RKO (cell line): ENCODE results near the gene SLC9A8.
A peak's percentile ranks its signal among the peaks of the same experiment; 100 is the strongest.
"Not testable (repeated sequence)": the region's sequence is repeated elsewhere in the genome, so short reads cannot be mapped to it uniquely, and the experiment has no call there.

Experiments
- DNase-seq: peaks from one replicate; pipeline ENCODE4 v3.0.0-alpha.2; 2016; ENCODE audit warnings: low spot score

Gene SLC9A8

DNA sequence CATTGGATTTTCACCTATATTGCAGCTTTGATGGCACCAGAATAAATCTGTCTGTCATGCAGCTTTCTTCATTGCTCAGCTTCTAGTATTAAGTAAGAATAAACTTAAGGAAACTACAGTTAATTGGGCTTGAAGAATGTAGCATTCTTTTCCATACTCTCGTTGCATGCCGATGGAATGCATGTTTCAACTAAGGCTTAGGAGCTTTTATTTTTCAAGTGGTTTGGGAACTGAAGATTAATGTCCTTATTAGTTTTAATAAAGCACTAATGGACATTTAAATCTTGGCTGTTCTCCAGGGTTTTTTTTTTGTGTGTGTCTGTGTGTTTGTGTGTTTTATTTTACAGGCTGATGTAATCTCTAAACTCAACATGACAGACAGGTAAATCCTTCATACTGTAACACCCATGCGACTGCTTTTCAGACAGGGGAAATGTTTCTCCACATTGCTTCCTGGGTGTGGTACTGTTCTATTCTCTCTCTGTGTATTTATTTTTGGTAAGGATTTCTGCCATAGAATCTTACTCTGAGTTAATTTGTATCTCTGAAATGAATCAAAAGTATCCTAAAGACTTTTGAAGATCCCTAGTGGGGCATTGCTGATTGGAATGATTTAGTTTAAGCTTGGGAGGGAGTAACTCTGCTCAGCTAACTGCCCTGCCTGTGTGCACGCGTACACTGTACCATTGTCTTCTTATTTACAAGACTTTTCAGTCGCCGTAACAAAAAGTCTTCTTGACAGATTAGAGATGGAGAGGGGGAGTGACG is 38.0 kb downstream of the SLC9A8 start:
- no peak for DNase-seq

DNA sequence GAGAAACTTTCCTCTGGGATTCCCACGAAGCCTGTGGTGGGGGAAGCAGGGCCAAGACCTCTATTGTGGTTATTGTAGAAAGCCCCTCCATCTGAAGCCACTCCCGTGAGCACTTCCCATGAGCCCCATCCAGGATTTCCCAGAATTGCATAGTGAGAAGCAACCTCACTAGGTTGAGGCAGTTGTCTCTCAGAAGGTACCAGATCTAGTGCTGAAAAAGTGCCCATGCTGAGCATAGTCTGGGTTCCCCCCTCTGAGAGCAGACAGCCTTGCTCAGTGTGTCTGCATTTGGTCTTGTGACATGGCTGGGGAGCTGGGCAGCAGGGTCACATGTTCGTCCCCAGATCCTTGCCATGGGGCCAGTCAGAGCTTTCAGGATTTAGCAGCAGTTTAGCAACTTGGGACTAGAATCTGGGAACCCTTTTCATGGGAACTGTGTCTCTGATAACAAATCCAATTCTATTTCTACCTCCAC is 38.6 kb downstream of the SLC9A8 start:
- no peak for DNase-seq

DNA sequence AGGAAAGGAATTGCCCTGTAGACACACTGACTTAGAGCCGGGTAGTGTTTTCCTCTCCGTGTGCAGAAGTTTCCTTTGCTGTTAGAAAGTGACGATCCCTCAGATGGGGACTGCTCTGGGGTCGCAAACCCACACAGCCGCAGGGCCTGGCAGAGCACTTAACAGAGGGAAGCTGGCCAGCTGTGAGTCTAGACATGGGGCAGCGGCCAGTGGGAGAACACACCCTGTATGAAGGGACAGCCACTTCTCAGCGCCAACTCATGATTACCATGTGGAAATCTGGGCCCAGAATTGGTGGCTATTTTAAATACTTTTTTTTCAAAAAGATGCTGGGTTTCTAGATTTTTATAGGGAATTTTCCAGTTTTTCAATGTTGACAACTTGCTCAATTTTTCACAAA is 39.4 kb downstream of the SLC9A8 start:
- no peak for DNase-seq

DNA sequence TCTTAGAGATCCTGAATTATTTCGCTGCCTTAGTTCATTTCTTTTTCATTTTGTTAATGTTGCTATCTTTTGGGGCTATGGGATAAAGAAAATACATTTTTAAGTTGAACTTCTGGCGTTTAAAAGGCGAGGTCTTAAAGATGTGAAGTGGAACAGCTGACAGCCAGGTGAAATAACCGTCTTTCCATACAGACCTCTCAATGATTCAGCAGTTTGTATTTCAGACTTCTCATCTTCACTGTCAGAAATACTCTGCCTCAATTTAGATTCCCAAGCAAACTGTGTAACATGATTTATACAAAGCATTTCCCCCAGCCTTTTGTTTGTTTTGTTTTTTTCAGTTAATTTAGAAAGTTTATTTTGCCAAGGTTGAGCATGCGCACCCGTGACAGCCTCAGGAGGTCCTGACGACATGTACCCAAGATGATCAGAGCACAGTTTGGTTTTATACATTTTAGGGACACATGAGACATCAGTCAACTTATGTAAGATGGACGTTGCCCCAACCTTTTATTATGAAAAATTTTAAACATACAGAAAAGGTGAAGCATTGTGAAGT is 40.0 kb downstream of the SLC9A8 start:
- DNase-seq: no peak

DNA sequence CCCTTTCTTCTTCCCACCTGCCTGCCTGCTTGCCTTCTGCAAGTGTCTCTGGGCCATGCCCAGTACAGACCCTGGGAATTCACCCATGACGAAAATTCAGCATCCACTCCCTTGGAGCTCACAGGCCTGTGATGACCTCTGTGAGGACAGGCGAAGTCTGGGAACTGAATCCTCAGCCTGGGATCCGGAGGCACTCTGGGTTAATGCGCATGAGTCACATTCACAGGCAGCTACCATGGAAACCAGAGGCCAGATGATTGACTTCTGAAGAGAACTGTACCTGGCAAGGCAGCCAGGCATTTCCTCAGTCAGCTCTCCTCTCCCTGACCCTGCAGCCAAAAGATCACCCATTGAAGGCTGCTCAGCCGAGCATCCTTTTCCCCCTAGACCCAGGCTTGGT is 41.0 kb downstream of the SLC9A8 start:
- DNase-seq: peak; percentile 41

DNA sequence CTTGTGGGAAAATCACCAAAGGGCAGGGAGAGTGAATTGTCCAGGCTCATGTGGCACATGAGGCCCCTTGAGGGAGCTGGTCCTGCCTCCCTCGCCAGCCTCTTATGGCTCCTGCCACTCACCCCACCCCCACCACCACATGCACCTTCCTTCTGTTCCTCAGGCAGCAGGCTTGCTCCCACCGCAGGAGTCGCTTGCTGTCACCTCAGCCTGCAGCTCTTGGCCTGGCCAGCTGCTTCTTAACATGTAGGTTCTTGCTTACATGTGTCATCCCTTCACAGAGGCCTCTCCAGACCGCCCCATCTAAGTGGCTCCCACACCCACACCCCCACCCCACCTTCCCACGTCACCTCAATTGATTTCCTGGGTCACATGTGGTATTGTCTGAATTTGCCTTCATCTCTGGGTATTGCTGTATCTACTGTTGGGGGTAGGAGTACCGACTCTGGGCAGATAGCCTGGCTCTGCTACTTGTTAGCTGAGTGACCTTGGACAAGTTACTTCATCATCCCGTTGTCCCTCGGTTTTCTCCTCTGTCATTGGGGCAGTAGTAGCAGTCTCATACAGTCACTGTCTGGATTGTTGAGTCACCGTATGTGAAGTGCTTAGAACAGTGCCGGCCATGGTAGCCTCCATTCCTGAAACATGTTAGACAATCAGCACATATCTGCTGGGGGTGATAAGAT is 41.7 kb downstream of the SLC9A8 start:
- no peak for DNase-seq

DNA sequence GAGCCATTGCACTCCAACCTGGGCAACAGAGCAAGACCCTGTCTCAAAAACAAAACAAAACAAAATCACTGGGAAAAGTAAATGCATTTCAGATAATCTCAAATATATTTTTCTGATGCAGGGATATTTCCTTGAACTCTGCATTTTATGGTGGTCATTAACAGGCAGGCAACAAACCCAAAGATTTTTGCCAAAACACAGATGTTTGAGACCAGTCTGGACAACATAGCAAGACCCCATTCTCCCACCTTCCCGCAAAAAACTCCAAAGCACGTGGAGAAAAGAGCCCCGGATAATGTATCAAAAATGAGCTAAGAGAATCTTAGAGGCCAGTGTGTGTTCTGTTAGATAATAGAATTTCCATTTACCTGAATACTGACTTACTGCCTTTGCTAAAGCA is 44.3 kb downstream of the SLC9A8 start:
- no peak for DNase-seq

DNA sequence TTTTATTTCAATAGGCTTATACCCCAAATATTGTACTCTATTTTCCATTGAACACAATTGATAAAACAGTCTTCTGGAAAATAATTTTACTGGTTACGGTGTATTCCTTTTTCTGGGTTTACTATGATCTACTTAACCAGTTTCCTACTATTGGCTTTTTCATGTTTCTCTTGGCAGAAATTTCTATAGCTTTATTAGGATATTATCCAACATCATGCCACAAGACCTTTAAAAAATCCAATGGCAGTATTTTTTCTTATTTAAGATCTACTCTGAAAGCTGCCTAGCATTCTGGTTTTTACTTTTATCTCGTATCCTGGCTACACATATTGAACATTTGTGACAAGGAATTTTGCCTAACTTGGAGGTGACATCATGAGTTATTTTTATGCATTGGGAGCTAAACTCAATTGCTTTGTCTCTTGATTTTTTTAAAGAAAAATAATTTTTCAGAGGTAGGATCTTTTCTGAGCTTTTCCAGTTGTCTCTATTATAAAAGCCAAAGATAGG is 45.5 kb downstream of the SLC9A8 start:
- no peak for DNase-seq

DNA sequence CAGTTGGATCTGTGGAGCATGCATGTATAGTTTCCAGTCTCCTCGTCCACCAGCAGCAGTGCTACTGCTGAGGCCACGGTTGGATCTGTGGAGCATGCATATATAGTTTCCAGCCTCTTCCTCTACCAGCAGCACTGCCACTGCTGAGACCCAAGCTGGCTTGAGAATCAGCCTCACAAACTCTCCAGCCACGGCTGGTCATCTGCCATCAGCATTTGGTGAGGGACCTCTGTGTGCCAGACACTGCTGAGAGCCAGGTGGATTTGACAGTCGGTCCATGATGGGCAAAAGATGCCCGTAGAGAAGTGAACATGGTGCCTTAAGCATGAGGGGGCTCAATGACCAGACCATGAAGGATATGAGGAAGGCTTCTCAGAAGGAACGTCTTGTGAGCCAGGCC is 46.4 kb downstream of the SLC9A8 start:
- DNase-seq: no peak

DNA sequence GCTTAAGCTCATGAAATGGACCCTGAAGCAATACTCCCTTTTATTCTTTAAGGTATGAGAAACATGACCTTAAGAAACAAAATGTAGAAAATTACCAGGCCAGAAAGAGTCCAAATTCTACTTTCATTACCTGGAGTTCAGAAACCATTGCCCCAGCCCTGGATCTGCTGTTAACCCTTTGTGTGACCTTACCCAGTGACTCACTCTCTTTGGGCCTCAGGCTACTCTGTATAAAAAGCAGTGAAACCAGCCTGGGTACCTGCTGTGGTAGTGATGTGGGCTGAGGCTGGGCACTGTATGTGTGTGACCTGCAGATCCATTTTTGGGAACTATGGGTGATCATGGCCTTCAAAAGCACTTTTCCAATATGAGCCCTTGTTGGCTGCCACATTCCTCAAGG is 47.2 kb downstream of the SLC9A8 start:
- DNase-seq: no peak

DNA sequence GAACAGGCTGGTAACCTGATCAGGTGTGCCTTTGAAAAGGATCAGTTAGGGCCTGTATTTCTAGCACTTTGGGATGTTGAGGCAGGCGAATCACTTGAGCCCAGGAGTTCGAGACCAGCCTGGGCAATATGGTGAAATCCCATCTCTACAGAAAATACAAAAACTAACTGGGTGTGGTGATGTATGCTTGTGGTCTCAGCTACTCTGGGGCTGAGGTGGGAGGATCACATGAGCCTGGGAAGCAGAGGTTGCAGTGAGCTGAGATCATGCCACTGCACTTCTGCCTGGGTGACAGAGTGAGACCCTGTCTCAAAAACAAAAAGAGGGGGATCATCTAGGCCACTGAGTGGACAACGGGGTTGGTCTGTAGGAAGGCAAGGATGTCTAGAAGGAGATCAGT is 48.6 kb downstream of the SLC9A8 start:
- not testable (repeated sequence) for DNase-seq

DNA sequence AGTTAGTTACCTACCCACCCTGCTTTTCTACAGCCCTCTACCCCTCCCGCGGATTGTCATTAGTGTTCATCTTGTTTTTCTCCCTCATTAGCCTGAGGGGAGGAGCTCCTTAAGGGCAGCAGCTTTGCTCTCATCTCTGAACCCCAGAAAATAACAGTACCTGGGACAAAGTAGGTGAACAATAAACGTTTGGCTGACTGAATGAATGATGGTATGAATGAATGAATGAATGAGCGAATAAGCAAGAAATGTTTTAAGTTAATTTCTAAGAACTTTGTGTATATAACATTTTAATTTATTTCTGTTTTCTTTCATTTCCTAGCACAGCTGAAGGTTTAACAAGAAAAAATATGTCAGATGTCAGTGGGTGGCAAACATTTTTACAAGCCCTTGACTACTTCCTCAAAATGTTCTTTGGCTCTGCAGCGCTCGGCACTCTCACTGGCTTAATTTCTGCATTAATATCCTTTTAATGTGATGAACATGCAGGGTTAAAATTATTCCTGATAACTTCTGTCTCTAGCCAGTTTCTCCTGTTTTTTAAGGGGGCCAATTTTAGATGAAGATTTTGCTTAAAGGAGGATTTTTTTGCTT is 50.1 kb downstream of the SLC9A8 start:
- no peak for DNase-seq

DNA sequence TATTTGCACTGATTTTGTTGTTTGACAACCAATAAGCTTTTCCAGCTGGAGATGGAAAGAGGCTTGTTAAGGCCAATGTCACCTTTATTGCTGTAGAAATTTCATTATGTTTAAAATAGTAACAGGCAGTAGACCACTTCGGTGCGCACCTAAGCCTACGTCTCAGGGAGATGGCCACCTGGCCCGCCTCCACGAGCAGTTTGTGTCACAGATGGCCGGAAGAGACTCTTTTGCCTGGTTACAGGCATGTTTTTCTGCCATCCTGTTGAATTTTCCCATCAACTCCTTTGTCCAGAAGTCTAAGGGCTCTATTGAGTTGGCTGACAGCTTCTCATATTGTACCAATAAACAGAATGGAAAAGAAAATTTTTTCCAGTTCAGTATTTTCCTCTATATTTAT is 51.0 kb downstream of the SLC9A8 start:
- no peak for DNase-seq

DNA sequence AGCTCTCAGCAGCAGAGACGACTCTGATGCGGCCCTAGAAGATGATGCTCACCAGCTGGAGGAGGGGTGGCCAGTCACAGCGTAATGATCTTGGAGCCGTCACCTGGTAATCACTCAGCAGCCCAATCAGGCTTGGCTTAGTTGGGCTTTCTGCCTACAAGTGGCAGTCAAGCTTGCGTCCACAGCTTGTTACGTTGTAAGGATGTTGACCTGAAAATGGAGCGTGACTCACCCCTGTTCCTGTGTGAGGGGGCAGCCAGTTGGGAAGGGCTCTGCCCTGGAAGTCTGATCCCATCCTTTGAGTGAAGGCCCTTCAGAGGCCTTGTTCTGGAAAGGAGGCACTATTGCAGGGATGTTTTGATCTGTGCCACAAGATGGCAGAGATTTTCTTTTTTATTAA is 52.9 kb downstream of the SLC9A8 start:
- DNase-seq: no peak

DNA sequence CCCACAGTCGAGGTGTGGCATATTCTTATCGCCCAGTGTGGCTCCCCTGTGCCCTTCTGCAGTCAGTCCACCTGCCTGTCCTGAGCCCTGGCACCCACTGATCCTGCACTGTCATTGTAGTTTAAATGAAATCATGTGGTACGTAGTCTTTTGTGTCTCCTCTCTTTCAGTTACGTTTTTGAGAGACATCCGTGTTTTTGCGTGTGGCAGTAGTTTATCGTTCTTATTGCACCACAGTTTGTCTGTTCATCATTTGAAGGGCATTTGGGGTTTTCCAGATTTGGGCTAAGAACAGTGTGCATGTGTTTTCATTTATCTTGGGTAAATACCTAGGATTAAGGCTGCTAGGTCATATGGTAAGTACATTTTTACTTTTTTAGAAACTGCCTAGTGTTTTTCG is 53.4 kb downstream of the SLC9A8 start:
- no peak for DNase-seq

DNA sequence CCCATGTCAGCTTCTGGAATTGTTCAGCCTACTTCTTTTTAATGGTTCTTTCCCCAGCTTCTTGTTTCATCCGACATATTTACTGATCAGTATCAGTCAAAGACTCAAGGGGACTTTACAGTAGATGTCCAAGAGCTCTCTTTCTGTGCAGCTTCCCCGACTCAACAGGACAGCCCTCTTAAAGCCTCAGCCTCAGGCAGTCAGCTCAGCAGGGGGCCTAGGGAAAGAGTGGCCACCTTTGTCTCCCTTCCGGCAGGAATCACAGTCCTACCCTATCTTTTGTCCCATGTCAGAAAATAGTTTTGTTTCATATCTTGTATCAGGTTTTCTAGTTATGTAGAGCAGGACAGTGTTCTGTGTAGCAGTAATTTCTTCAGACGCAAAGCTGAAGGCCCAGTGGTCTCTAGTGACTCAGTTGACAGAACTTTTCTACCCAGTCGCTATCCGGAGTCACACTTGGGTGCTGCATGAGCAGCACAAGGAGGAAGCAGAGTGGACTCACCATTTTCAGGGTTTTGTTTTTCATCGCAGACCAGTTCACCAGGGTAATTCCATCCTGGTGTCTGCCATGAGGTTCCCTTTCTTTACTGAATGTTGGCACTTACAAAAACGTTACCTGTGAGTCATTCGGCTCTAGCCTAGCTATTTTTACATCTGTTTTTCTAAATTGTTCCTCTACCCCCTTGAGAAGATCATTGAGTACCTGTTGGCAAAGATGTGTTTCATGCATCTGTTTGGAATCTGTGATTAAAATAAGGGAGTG is 55.0 kb downstream of the SLC9A8 start:
- no peak for DNase-seq

DNA sequence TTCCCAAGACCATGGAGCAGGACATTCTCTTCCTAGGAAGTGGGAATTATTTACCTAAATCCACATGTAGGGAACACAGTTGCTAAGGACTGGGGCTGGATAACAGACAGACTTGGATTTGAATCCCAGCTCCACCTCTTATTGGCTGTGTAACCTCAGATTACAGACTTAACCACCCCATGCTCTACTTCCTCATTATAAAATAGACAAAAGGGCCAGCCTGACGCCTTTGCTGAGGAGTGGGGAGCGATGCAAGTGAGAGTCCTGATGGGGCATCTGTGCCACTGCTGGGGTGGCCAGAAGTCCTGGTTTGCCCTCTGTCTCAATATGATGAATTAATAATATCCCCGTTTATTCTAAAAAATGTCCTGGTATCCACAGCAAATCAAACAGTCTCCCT is 55.9 kb downstream of the SLC9A8 start:
- no peak for DNase-seq

DNA sequence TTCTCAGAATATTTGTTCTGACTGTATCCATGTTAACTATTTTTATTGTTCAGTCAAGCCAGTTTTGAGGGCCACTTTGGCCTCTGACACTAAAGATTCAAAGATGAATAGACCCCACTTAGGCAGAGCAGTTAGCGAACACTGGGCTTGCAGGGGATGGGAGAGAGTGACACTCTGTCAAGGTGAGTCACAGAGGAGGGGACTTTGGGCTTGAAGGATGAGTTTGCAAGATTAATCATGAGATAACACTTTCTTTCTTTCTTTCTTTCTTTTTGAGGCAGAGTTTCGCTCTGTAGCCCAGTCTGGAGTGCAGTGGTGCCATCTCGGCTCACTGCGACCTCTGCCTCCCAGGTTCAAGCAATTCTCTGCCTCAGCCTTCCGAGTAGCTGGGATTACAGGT is 56.3 kb downstream of the SLC9A8 start:
- DNase-seq: no peak

DNA sequence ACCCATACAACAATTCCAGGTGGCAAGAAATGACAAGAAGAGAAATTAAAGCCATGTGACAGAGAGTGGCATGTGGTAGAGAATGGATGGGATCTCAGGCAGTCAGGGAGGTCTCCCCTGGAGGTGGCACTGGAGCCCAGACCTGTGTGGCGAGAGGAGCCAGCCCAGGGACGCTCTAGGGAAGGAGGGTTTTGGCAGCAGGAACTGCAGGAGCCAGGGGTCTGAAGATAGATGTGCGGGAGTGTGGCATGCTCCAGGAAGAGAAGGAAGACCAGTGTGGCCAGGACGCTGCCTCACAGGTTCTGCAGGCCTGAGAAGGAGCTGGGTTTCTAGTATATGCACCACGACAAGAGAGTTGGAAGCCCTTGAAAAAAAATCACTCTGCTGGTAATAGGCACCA is 57.6 kb downstream of the SLC9A8 start:
- DNase-seq: no peak

DNA sequence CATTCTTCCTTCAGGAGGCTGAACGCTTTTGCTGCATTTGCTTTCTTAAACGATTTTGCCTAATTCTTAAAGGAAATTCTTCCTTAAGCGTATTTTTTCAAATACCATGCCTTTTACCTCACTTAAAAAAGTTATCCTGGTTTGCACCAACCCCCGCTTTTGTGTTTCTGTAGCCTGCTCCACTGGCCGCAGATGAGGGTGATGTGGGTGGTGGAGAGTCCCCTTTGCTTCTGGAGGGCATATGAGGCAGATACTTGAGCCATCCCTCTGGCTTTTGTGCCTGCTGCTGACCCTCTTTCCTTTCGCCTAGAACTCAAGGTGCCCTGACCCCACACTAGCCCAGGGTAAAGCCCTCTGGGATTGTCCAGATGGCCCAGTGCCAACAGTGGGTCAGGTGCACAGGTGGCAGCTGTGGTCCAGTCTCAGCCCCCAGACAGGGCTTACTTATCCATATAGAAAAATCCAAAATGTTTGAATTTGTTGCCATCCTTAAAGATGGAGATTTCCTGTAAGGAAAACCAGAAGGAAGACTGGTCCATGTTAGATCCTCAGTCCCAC is 58.8 kb downstream of the SLC9A8 start:
- DNase-seq: no peak

DNA sequence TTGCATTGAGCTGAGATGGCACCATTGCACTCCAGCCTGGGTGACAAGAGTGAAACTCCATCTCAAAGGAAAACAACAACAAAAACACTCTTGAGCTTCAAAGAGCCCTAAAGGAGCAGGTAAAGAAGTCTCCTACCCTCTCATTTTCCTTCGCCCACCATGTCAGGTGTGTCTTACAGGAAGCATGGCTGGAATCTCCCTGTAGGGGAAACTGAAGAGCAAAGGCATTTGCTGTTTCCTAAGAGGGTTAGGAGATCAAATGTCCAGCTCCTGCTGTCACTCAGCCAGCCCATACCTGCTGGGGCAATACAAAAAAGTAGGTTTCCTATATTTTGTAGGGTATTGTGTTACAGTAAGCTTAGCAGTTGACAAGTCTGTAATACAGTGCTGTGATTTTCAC is 59.4 kb downstream of the SLC9A8 start:
- no peak for DNase-seq

DNA sequence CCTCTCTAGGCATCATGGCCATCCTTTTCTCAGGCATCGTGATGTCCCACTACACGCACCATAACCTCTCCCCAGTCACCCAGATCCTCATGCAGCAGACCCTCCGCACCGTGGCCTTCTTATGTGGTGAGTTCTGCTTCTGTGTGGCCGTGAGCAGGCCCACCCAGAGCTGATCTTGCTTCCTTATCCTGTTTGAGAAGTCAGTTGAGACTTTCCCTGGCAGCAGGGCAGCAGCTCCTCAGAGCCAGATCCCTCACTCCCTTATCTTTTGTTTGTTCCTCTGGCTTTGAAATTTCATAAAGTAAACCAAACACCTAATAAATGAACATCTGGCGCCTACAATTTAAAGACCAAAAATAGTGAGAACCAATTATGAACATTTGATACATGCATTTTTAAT is 62.1 kb downstream of the SLC9A8 start:
- DNase-seq: no peak
